K562 (cell line): ENCODE measurements around the gene MED19. TPM values are rescaled to one million over a fixed set of nuclear protein-coding genes. Genes with fewer than 3 reads are reported as not detected.

Experiments
- ATF6 ChIP-seq: sonication (generic); formaldehyde crosslinking; IDR thresholded peaks from 2 replicates; pipeline ENCODE4 v1.4.0; 2020; ENCODE audit warnings: mild to moderate bottlenecking, missing genetic modification reagents
- CBFA2T3 ChIP-seq: fragments of 450-650 bp; IDR thresholded peaks from 2 replicates; pipeline ENCODE4 v1.6.1; 2017
- HIVEP1 ChIP-seq: fragments of 250-450 bp; sonication (Bioruptor Pico); IDR thresholded peaks from 2 replicates; pipeline ENCODE4 v1.4.0; 2020; ENCODE audit warnings: mild to moderate bottlenecking
- KDM5B ChIP-seq: fragments of 200-600 bp; sonication (generic); IDR thresholded peaks from 2 replicates; pipeline ENCODE4 v1.6.1; 2012; ENCODE audit warnings: low read depth, mild to moderate bottlenecking, moderate library complexity, low read length, control low read depth, inconsistent platforms; ENCODE audit not compliant: insufficient replicate concordance
- MAX ChIP-seq: sonication (generic); formaldehyde crosslinking; IDR thresholded peaks from 2 replicates; pipeline ENCODE4 v1.9.0; 2022; ENCODE audit warnings: mild to moderate bottlenecking, missing genetic modification reagents
- PURB ChIP-seq: sonication (generic); formaldehyde crosslinking; IDR thresholded peaks from 2 replicates; pipeline ENCODE4 v1.9.0; 2021; ENCODE audit warnings: low read depth, mild to moderate bottlenecking, missing genetic modification reagents
- TAF7 ChIP-seq: fragments of 450-650 bp; IDR thresholded peaks from 2 replicates; pipeline ENCODE4 v1.6.1; 2016; ENCODE audit warnings: missing genetic modification characterization, missing compliant biosample characterization
- TCF7 ChIP-seq: sonication (generic); IDR thresholded peaks from 2 replicates; pipeline ENCODE4 v1.6.1; 2016; ENCODE audit warnings: antibody characterized with exemption, borderline replicate concordance
- ZBTB26 ChIP-seq: fragments of 450-650 bp; formaldehyde crosslinking; IDR thresholded peaks from 2 replicates; pipeline ENCODE4 v1.4.0; 2022; ENCODE audit warnings: missing genetic modification characterization
- ZBTB9 ChIP-seq: fragments of 450-650 bp; formaldehyde crosslinking; IDR thresholded peaks from 2 replicates; pipeline ENCODE4 v1.4.0; 2020; ENCODE audit warnings: mild to moderate bottlenecking, moderate library complexity
- ZNF133 ChIP-seq: fragments of 250-450 bp; sonication (Bioruptor Pico); IDR thresholded peaks from 2 replicates; pipeline ENCODE4 v1.4.0; 2020; ENCODE audit warnings: mild to moderate bottlenecking
- ZNF395 ChIP-seq: fragments of 200-800 bp; sonication (Bioruptor generic); IDR thresholded peaks from 2 replicates; pipeline ENCODE4 v1.6.1; 2017; ENCODE audit warnings: missing genetic modification characterization, missing compliant biosample characterization
- ZNF584 ChIP-seq: fragments of 200-800 bp; sonication (Bioruptor generic); IDR thresholded peaks from 2 replicates; pipeline ENCODE4 v1.6.1; 2016; ENCODE audit warnings: low read depth, mild to moderate bottlenecking, missing genetic modification characterization, missing compliant biosample characterization
- ZNF589 ChIP-seq: fragments of 200-800 bp; sonication (Bioruptor generic); IDR thresholded peaks from 2 replicates; pipeline ENCODE4 v1.6.1; 2016; ENCODE audit warnings: low read depth, missing genetic modification characterization, missing compliant biosample characterization
- ZNF655 ChIP-seq: fragments of 250-450 bp; sonication (Bioruptor Pico); IDR thresholded peaks from 2 replicates; pipeline ENCODE4 v1.5.0; 2021
- polyA plus RNA-seq, 8 experiments: library from polyadenylated mRNA; depleted of rRNA in 4 of 8; stranded (reverse) in 5 of 8; unstranded in 3 of 8; fragments of >200 nt; fragmentation: Nextera tagmentation in 2 of 8; fragmentation: Illumina TruSeq in 1 of 8; extraction: Ambion mirVana in 2 of 8; extraction: Trizol in 1 of 8; gene quantifications; 2 replicates each; pipeline versions ENCODE4 v1.2.1 to v1.2.3, GENCODE V29; 2011 to 2014; ENCODE audit warnings: inconsistent platforms in 1 of 8, missing spikeins in 1 of 8
- total RNA-seq, 7 experiments: library from RNA; depleted of rRNA in 6 of 7; stranded (reverse); fragments of >200 nt in 6 of 7; fragmentation: Illumina TruSeq in 2 of 7; extraction: Trizol in 2 of 7; gene quantifications; 2 replicates each; pipeline versions ENCODE4 v1.2.1 to v1.2.3, GENCODE V29; 2011 to 2021; ENCODE audit warnings: low replicate concordance in 1 of 7

The MED19 gene
- total and polyA plus RNA-seq, 9 of the 15 experiments (the other 6 are each of a cell fraction or from before 2014, with no cell fraction given) = 7.3 to 23.5 (median 15.0) TPM

- TF ChIP-seq CBFA2T3 (no peak), ATF6 (no peak; the same call in 1 of the 2 replicates), ZNF655 (CRISPR knock-in tag) (no peak), PURB (CRISPR knock-in tag) (no peak), ZNF589 (CRISPR knock-in tag) (peak; percentile 90), KDM5B (peak; percentile 91), ZBTB9 (CRISPR knock-in tag) (peak; percentile 40; the same call in 1 of the 2 replicates), TCF7 (no peak), ZNF584 (peak; percentile 90; the same call in 1 of the 2 replicates), HIVEP1 (CRISPR knock-in tag) (no peak), ZNF395 (CRISPR knock-in tag) (peak; percentile 91), ZBTB26 (CRISPR knock-in tag) (0 out of 2 replicates have a peak, but pooled peaks have one; percentile 47), ZNF133 (CRISPR knock-in tag) (no peak), TAF7 (peak; percentile 59; the same call in 1 of the 2 replicates), MAX (CRISPR knock-in tag) (peak; percentile 85)
Observed at GRCh38 chr11:57667736-57668433, 44.1 kb downstream of the MED19 start, which contains the start of gene ZDHHC5 (continued).
